ENCODE measurements around the gene ASB14. TPM values are rescaled to one million over a fixed set of nuclear protein-coding genes. Genes with fewer than 3 reads are reported as not detected.
"Not testable (repeated sequence)": the region's sequence is repeated elsewhere in the genome, so short reads cannot be mapped to it uniquely, and the experiment has no call there.

The ASB14 gene
- total RNA-seq, 1 donor, result under 0.01 TPM

- TF ChIP-seq, protein P1, sequence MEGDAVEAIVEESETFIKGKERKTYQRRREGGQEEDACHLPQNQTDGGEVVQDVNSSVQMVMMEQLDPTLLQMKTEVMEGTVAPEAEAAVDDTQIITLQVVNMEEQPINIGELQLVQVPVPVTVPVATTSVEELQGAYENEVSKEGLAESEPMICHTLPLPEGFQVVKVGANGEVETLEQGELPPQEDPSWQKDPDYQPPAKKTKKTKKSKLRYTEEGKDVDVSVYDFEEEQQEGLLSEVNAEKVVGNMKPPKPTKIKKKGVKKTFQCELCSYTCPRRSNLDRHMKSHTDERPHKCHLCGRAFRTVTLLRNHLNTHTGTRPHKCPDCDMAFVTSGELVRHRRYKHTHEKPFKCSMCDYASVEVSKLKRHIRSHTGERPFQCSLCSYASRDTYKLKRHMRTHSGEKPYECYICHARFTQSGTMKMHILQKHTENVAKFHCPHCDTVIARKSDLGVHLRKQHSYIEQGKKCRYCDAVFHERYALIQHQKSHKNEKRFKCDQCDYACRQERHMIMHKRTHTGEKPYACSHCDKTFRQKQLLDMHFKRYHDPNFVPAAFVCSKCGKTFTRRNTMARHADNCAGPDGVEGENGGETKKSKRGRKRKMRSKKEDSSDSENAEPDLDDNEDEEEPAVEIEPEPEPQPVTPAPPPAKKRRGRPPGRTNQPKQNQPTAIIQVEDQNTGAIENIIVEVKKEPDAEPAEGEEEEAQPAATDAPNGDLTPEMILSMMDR (IDR thresholded peaks at IDR 0.05; ENCODE audit: insufficient read depth, low read length), result no peak
- no peak overlapping the region for H3K4me3 ChIP-seq (ENCODE audit: low read depth, low read length)
- DNase-seq (ENCODE audit: low read depth), result no peak
These were observed 17.4 kb upstream of the ASB14 start for GRCh38 chr3:57309769-57310360.

DNA sequence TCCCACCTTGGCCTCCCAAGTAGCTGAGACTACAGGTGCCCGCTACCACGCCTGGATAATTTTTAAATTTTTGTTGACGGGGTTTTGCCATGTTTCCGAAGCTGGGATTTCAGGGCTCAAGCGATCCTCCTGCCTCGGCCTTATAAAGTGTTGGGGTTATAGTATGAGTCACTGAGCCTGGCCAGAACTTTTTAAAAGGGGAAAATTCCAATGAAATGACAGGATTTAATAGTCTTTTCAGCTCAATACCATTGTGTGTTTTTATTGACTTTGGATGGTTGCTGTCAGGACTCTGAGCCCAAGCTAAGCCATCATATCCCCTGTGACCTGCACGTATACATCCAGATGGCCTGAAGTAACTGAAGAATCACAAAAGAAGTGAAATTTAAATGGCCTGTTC, 11.0 kb upstream of the ASB14 start:
- peak; percentile 25 for DNase-seq (ENCODE audit: low read depth)
- not testable (repeated sequence) for H3K4me3 ChIP-seq (ENCODE audit: low read depth, low read length)

DNA sequence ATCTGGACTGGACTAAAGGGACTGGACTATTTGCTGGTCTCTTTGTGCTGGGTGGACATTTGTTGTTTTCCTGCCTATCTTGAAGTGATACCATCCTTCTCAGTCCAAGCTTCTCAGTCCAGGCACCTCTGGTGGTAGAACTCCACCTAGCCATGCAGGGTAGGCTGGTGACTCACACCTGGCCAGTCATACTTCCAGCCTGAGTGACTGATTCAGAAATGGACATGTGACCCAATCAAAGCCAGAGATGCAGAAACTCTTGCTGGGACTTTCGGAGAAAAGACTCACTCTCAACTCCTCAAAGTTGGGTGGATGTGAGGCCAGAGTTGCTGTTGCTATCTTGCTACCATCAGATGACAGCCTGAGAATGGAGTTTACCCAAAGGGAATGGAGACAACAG, 5.6 kb upstream of the ASB14 start:
- TF ChIP-seq, protein P1 (IDR thresholded peaks at IDR 0.05; ENCODE audit: insufficient read depth, low read length), result peak; percentile 21
- H3K4me3 ChIP-seq (ENCODE audit: low read depth, low read length), result no peak overlapping the region
- DNase-seq (ENCODE audit: low read depth), result peak; percentile 16

DNA sequence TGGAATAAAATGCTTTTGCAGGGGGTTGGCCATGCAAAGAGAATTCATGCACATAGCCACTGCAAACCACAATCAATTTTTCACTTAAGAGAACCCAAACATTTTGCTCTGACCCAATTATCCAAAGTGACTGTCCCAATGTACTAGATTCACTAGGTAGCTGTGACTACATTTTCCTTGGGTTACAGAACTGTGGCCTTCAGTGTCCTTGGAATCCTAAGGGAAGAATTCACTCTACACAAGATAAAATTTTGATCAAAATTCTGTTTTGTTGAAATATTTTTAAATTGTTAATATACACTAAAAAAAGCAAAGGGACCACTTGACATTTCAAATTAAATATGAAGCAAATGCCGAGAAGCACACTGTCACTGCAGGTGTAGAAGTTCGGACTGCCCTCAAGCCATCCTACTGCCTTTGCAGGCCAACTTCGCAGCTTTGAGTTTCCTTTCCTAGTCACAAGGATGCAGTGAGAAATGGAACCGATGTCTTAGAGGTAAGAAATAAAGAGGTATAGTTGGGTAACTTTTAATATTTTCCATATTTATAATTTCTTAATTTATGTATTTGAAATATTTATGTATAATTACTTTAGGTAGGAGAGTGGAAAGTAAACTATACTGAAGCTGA, 527 bp upstream of the ASB14 start:
- no peak overlapping the region for H3K4me3 ChIP-seq (ENCODE audit: low read depth, low read length)
- TF ChIP-seq, protein P1 (IDR thresholded peaks at IDR 0.05; ENCODE audit: insufficient read depth, low read length), result no peak
- DNase-seq (ENCODE audit: low read depth), result no peak

DNA sequence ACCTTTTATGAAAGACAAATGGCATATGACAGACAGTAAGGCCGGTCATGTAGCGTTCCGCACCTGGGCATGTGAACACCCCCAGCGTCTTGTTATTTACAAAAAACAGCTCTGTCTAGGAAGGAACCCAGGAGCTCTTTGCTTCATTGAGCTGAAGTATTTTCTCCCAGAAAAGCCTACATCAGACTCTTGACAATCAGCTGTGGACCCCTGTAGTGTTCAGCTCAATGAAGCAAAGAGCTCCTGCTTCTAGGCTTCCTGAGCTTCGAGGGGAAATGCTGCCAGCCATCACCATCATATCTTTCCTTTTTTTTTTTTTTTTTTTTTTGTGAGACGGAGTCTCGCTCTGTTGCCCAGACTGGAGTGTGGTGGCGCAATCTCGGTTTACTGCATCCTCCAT, 4.1 kb downstream of the ASB14 start:
- DNase-seq (ENCODE audit: low read depth), result no peak
- TF ChIP-seq, protein P1 (IDR thresholded peaks at IDR 0.05; ENCODE audit: insufficient read depth, low read length), result no peak
- no peak overlapping the region for H3K4me3 ChIP-seq (ENCODE audit: low read depth, low read length)

DNA sequence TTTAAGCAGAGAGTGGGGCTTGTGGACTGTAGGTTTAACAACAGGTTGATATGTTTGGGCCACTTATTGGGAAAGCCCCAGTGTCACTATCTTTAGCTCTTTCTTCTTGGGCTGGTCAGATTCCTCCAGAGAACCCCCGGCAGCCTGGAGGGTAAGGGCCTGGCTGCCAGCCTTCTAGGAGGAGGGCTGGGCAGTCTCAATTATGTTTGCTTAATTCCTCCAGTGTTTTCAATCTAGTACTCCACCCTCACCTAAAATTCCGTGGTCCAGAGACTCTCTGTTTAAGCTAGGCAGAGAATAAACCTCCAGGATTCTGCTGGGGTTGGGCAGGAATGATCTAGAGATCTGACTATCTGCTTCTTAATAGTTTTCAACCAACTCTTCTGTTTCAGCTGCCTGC, 5.3 kb downstream of the ASB14 start:
- TF ChIP-seq, protein P1 (IDR thresholded peaks at IDR 0.05; ENCODE audit: insufficient read depth, low read length), result no peak
- H3K4me3 ChIP-seq (ENCODE audit: low read depth, low read length), result no peak overlapping the region
- no peak for DNase-seq (ENCODE audit: low read depth)

- TF ChIP-seq, protein P1 (IDR thresholded peaks at IDR 0.05; ENCODE audit: insufficient read depth, low read length), result no peak
- DNase-seq (ENCODE audit: low read depth), result no peak
- no peak overlapping the region for H3K4me3 ChIP-seq (ENCODE audit: low read depth, low read length)
These were observed 9.2 kb downstream of the ASB14 start for GRCh38 chr3:57283334-57283733.
